GM23338 (cell line): ENCODE results near the gene BEX1. TPM values are rescaled to one million over a fixed set of nuclear protein-coding genes. Genes with fewer than 3 reads are reported as not detected.
"Not testable (repeated sequence)": the region's sequence is repeated elsewhere in the genome, so short reads cannot be mapped to it uniquely, and the experiment has no call there.

Experiments used
- ATAC-seq: fragments of 200-7000 bp; cut with Tn5 transposase; 3 replicates; pipeline ENCODE4 v1.9.1; 2020
- DNase-seq: peaks from one replicate; pipeline ENCODE4 v3.0.0-alpha.2; 2015; ENCODE audit warnings: low spot score
- H2AFZ ChIP-seq: fragments of 200-600 bp; sonication (generic); 2 replicates; pipeline ENCODE4 v1.8.0; 2016; ENCODE audit warnings: antibody characterized with exemption, mild to moderate bottlenecking, moderate library complexity
- H3F3A ChIP-seq: fragments of 200-600 bp; sonication (generic); replicated peaks from 2 replicates; pipeline ENCODE4 v1.8.0; 2017; ENCODE audit warnings: antibody characterized with exemption, mixed run types, low read depth
- H3K27ac ChIP-seq: fragments of 200-600 bp; sonication (generic); 2 replicates; pipeline ENCODE4 v1.6.1; 2016; ENCODE audit warnings: low read depth
- H3K27me3 ChIP-seq: fragments of 200-600 bp; sonication (generic); 2 replicates; pipeline ENCODE4 v1.8.0; 2016; ENCODE audit warnings: mild to moderate bottlenecking, mixed run types, moderate library complexity; ENCODE audit not compliant: insufficient read depth
- H3K36me3 ChIP-seq: fragments of 200-600 bp; sonication (generic); 2 replicates; pipeline ENCODE4 v1.8.0; 2016; ENCODE audit warnings: mild to moderate bottlenecking; ENCODE audit not compliant: insufficient read depth
- H3K4me1 ChIP-seq: fragments of 200-600 bp; sonication (generic); 2 replicates; pipeline ENCODE4 v1.8.0; 2016; ENCODE audit warnings: mild to moderate bottlenecking, moderate library complexity; ENCODE audit not compliant: insufficient read depth
- H3K4me2 ChIP-seq: fragments of 200-600 bp; sonication (generic); 2 replicates; pipeline ENCODE4 v1.7.1; 2017; ENCODE audit warnings: mixed run types
- H3K4me3 ChIP-seq: fragments of 200-600 bp; sonication (generic); 2 replicates; pipeline ENCODE4 v1.6.1; 2016; ENCODE audit warnings: mixed run types
- H3K79me2 ChIP-seq: fragments of 200-600 bp; sonication (generic); replicated peaks from 2 replicates; pipeline ENCODE4 v1.8.0; 2017; ENCODE audit warnings: mild to moderate bottlenecking; ENCODE audit not compliant: insufficient read depth
- H3K9me2 ChIP-seq: fragments of 200-600 bp; sonication (generic); 2 replicates; pipeline ENCODE4 v1.8.0; 2017; ENCODE audit not compliant: insufficient read depth
- H4K20me1 ChIP-seq: fragments of 200-600 bp; sonication (generic); replicated peaks from 2 replicates; pipeline ENCODE4 v1.8.0; 2017; ENCODE audit warnings: mild to moderate bottlenecking; ENCODE audit not compliant: insufficient read depth
- H3K27ac Mint-ChIP-seq: 2 replicates; pipeline ENCODE4 v1.8.0; 2020; ENCODE audit warnings: inconsistent platforms, mild to moderate bottlenecking, moderate library complexity, mixed read lengths
- H3K27me3 Mint-ChIP-seq: 3 replicates; pipeline ENCODE4 v1.8.0; 2022; ENCODE audit warnings: low read depth, mild to moderate bottlenecking, moderate library complexity, mixed read lengths, inconsistent platforms; ENCODE audit not compliant: insufficient read depth, poor library complexity
- H3K36me3 Mint-ChIP-seq: 3 replicates; pipeline ENCODE4 v1.8.0; 2021; ENCODE audit warnings: low read depth, mild to moderate bottlenecking, inconsistent platforms, moderate library complexity, mixed read lengths
- H3K4me1 Mint-ChIP-seq: 3 replicates; pipeline ENCODE4 v1.8.0; 2020; ENCODE audit warnings: mild to moderate bottlenecking, inconsistent platforms, mixed read lengths
- H3K4me3 Mint-ChIP-seq: 3 replicates; pipeline ENCODE4 v1.8.0; 2021; ENCODE audit warnings: moderate library complexity, mild to moderate bottlenecking, inconsistent platforms, mixed read lengths
- H3K9me3 Mint-ChIP-seq: 3 replicates; pipeline ENCODE4 v1.8.0; 2020; ENCODE audit warnings: moderate library complexity, mild to moderate bottlenecking, inconsistent platforms, mixed read lengths
- polyA plus RNA-seq: library from polyadenylated mRNA; unstranded; fragments of >200 nt; fragmentation: Nextera tagmentation; extraction: Ambion mirVana; gene quantifications from 2 replicates; pipeline ENCODE4 v1.2.1, GENCODE V29; 2016
- total RNA-seq: library from RNA; depleted of rRNA; stranded (reverse); fragments of >200 nt; shearing (Covaris generic); gene quantifications from 2 replicates; pipeline ENCODE4 v1.2.3, GENCODE V29; 2014
- TF ChIP-seq, protein P1 (sequence below), 2 experiments: fragments of 200-600 bp in 1 of 2; sonication (generic) in 1 of 2; conservative IDR thresholded peaks; 2 replicates each; pipeline versions ENCODE4 v1.5.1 to v1.6.1; 2016 to 2017; ENCODE audit warnings: antibody characterized with exemption in 2 of 2, low read depth in 2 of 2, mild to moderate bottlenecking in 2 of 2, moderate library complexity in 1 of 2
- TF ChIP-seq, protein P2 (sequence below): fragments of 250-450 bp; sonication (Bioruptor Pico); IDR thresholded peaks from 2 replicates; pipeline ENCODE4 v1.5.0; 2020; ENCODE audit warnings: mild to moderate bottlenecking, moderate library complexity

Gene BEX1
- total and polyA plus RNA-seq, 2 experiments from 2014 or later: 52.9 to 142 TPM

DNA sequence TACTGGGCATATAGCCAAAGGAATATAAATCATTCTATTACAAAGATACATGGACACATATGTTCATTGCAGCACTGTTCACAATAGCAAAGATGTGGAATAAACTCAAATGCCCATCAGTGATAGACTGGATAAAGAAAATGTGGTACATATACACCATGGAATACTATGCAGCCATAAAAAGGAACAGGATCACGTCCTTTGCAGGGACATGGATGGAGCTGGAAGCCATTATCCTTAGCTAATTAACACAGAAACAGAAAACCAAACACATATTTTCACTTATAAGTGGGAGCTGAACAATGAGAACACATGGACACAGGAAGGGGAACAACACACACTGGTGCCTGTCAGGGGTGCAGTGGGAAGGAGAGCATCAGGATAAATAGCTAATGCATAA is 30.6 kb downstream of the BEX1 start:
- not testable (repeated sequence) for H3K27me3 ChIP-seq, H3K4me3 ChIP-seq, H4K20me1 ChIP-seq, DNase-seq, H3K79me2 ChIP-seq, H3K9me3 Mint-ChIP-seq, H3K27me3 Mint-ChIP-seq, H3K4me1 Mint-ChIP-seq, H3F3A ChIP-seq, ATAC-seq, H3K36me3 ChIP-seq, H3K4me3 Mint-ChIP-seq, H3K9me2 ChIP-seq, H3K27ac ChIP-seq, H3K36me3 Mint-ChIP-seq, H3K27ac Mint-ChIP-seq, H3K4me1 ChIP-seq, H3K4me2 ChIP-seq, H2AFZ ChIP-seq

DNA sequence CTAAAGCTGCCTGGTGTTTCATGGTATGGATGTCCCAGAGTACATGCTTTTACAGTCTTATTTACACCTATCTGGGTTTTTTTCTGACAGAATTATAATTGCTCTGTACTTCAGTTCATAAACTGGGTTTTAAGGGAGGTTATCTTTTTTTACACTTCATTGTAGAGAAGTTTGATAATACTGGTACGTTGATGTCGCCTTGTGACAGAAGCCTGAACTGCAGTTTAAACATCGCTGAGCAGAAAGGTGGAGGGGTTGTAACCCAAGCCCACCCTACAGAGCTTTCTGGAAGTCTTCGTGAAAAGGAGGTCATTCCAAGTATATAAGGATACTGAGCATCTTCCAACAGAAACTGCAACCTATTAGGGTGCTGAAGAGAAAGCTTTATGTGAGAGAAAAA is 46.4 kb downstream of the BEX1 start:
- Mint-ChIP-seq H3K4me3 (no peak overlapping the region), H3K27me3 (peaks cover 6% of the 10 kb centered on the region), H3K9me3 (no peaks in the 10 kb centered on the region; the same call in 2 of the 3 replicates), H3K4me1 (no peaks in the 10 kb centered on the region), H3K36me3 (no peaks in the 10 kb centered on the region), H3K27ac (no peak overlapping the region)
- Histone ChIP-seq H3K4me2 (no peak overlapping the region), H3K27me3 (no peaks in the 10 kb centered on the region), H3F3A (no peaks in the 10 kb centered on the region), H3K36me3 (no peaks in the 10 kb centered on the region), H3K4me1 (no peaks in the 10 kb centered on the region), H3K27ac (no peak overlapping the region), H3K79me2 (no peaks in the 10 kb centered on the region), H2AFZ (no peak overlapping the region), H3K9me2 (no peaks in the 10 kb centered on the region), H3K4me3 (no peak overlapping the region), H4K20me1 (no peaks in the 10 kb centered on the region)
- TF ChIP-seq, protein P1, sequence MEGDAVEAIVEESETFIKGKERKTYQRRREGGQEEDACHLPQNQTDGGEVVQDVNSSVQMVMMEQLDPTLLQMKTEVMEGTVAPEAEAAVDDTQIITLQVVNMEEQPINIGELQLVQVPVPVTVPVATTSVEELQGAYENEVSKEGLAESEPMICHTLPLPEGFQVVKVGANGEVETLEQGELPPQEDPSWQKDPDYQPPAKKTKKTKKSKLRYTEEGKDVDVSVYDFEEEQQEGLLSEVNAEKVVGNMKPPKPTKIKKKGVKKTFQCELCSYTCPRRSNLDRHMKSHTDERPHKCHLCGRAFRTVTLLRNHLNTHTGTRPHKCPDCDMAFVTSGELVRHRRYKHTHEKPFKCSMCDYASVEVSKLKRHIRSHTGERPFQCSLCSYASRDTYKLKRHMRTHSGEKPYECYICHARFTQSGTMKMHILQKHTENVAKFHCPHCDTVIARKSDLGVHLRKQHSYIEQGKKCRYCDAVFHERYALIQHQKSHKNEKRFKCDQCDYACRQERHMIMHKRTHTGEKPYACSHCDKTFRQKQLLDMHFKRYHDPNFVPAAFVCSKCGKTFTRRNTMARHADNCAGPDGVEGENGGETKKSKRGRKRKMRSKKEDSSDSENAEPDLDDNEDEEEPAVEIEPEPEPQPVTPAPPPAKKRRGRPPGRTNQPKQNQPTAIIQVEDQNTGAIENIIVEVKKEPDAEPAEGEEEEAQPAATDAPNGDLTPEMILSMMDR (conservative IDR thresholded peaks at IDR 0.05; ENCODE audit: low read depth in 2 of 2): peak; percentile 31 to 33; a peak in 3 of 4 replicates
- TF ChIP-seq, protein P2, sequence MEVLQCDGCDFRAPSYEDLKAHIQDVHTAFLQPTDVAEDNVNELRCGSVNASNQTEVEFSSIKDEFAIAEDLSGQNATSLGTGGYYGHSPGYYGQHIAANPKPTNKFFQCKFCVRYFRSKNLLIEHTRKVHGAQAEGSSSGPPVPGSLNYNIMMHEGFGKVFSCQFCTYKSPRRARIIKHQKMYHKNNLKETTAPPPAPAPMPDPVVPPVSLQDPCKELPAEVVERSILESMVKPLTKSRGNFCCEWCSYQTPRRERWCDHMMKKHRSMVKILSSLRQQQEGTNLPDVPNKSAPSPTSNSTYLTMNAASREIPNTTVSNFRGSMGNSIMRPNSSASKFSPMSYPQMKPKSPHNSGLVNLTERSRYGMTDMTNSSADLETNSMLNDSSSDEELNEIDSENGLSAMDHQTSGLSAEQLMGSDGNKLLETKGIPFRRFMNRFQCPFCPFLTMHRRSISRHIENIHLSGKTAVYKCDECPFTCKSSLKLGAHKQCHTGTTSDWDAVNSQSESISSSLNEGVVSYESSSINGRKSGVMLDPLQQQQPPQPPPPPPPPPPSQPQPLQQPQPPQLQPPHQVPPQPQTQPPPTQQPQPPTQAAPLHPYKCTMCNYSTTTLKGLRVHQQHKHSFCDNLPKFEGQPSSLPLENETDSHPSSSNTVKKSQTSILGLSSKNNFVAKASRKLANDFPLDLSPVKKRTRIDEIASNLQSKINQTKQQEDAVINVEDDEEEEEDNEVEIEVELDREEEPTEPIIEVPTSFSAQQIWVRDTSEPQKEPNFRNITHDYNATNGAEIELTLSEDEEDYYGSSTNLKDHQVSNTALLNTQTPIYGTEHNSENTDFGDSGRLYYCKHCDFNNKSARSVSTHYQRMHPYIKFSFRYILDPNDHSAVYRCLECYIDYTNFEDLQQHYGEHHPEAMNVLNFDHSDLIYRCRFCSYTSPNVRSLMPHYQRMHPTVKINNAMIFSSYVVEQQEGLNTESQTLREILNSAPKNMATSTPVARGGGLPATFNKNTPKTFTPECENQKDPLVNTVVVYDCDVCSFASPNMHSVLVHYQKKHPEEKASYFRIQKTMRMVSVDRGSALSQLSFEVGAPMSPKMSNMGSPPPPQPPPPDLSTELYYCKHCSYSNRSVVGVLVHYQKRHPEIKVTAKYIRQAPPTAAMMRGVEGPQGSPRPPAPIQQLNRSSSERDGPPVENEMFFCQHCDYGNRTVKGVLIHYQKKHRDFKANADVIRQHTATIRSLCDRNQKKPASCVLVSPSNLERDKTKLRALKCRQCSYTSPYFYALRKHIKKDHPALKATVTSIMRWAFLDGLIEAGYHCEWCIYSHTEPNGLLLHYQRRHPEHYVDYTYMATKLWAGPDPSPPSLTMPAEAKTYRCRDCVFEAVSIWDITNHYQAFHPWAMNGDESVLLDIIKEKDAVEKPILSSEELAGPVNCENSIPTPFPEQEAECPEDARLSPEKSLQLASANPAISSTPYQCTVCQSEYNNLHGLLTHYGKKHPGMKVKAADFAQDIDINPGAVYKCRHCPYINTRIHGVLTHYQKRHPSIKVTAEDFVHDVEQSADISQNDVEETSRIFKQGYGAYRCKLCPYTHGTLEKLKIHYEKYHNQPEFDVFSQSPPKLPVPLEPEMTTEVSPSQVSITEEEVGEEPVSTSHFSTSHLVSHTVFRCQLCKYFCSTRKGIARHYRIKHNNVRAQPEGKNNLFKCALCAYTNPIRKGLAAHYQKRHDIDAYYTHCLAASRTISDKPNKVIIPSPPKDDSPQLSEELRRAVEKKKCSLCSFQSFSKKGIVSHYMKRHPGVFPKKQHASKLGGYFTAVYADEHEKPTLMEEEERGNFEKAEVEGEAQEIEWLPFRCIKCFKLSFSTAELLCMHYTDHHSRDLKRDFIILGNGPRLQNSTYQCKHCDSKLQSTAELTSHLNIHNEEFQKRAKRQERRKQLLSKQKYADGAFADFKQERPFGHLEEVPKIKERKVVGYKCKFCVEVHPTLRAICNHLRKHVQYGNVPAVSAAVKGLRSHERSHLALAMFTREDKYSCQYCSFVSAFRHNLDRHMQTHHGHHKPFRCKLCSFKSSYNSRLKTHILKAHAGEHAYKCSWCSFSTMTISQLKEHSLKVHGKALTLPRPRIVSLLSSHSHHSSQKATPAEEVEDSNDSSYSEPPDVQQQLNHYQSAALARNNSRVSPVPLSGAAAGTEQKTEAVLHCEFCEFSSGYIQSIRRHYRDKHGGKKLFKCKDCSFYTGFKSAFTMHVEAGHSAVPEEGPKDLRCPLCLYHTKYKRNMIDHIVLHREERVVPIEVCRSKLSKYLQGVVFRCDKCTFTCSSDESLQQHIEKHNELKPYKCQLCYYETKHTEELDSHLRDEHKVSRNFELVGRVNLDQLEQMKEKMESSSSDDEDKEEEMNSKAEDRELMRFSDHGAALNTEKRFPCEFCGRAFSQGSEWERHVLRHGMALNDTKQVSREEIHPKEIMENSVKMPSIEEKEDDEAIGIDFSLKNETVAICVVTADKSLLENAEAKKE: no peak
- ATAC-seq: peak; percentile 46; the same call in 2 of the 3 replicates
- peak; percentile 6 for DNase-seq
